HuH-7.5 (cell line): ENCODE measurements around the gene RORC.

ENCODE experiments used
- DNase-seq: peaks from one replicate; pipeline ENCODE4 v3.0.0; 2011; ENCODE audit warnings: low spot score

The RORC gene

GRCh38 chr1:151825751-151826660 lies 5.6 kb downstream of the RORC start:
- DNase-seq: no peak

- DNase-seq: no peak
Measured at GRCh38 chr1:151825204-151825603, 6.4 kb downstream of the RORC start.

GRCh38 chr1:151823175-151823574 lies 8.4 kb downstream of the RORC start:
- DNase-seq: no peak

- no peak for DNase-seq
Measured at GRCh38 chr1:151822404-151822803, 9.2 kb downstream of the RORC start.

- DNase-seq: no peak
Measured at GRCh38 chr1:151820940-151821339, 10.7 kb downstream of the RORC start.

- no peak for DNase-seq
Measured at GRCh38 chr1:151819976-151820623, 11.5 kb downstream of the RORC start.

GRCh38 chr1:151819227-151819835 lies 12.3 kb downstream of the RORC start:
- no peak for DNase-seq

GRCh38 chr1:151817353-151817730 lies 14.3 kb downstream of the RORC start:
- DNase-seq: no peak

- no peak for DNase-seq
Measured at GRCh38 chr1:151816548-151817352, 14.9 kb downstream of the RORC start.

- DNase-seq: no peak
Measured at GRCh38 chr1:151815716-151816327, 15.8 kb downstream of the RORC start.

- DNase-seq: no peak
Measured at GRCh38 chr1:151814971-151815545, 16.5 kb downstream of the RORC start.

- no peak for DNase-seq
Measured at GRCh38 chr1:151814426-151814825, 17.2 kb downstream of the RORC start.

GRCh38 chr1:151813271-151813977 lies 18.2 kb downstream of the RORC start:
- DNase-seq: no peak

GRCh38 chr1:151811181-151811580 lies 20.4 kb downstream of the RORC start:
- DNase-seq: no peak

GRCh38 chr1:151809985-151810556 lies 21.5 kb downstream of the RORC start:
- DNase-seq: no peak

GRCh38 chr1:151809290-151809984 lies 22.2 kb downstream of the RORC start:
- DNase-seq: no peak

GRCh38 chr1:151807766-151808165 lies 23.8 kb downstream of the RORC start:
- no peak for DNase-seq

- no peak for DNase-seq
Measured at GRCh38 chr1:151807131-151807530, 24.5 kb downstream of the RORC start.

GRCh38 chr1:151806170-151806569 lies 25.4 kb downstream of the RORC start:
- no peak for DNase-seq
